ENCODE data around the gene KIAA1328. TPM values are rescaled to one million over a fixed set of nuclear protein-coding genes. Genes with fewer than 3 reads are reported as not detected.
"Not testable (repeated sequence)": the region's sequence is repeated elsewhere in the genome, so short reads cannot be mapped to it uniquely, and the experiment has no call there.

KIAA1328 gene
- polyA plus RNA-seq, 1 donor = 5.7 TPM

- DNase-seq (ENCODE audit: low read depth) = no peak
Measured at GRCh38 chr18:36825526-36825925, 3.4 kb upstream of the KIAA1328 start.

GRCh38 chr18:36826556-36826955 lies 2.4 kb upstream of the KIAA1328 start:
- DNase-seq (ENCODE audit: low read depth) = no peak

- no peak for DNase-seq (ENCODE audit: low read depth)
Measured at GRCh38 chr18:36828157-36828629, 734 bp upstream of the KIAA1328 start.

GRCh38 chr18:36829362-36830157 lies 633 bp downstream of the KIAA1328 start:
- DNase-seq (ENCODE audit: low read depth) = no peak

- DNase-seq (ENCODE audit: low read depth) = no peak
Measured at GRCh38 chr18:36830158-36830495, 1.2 kb downstream of the KIAA1328 start.

GRCh38 chr18:36831139-36831538 lies 2.2 kb downstream of the KIAA1328 start:
- DNase-seq (ENCODE audit: low read depth) = no peak

- DNase-seq (ENCODE audit: low read depth) = no peak
Measured at GRCh38 chr18:36833120-36833519, 4.2 kb downstream of the KIAA1328 start.

GRCh38 chr18:36835927-36836326 lies 7.0 kb downstream of the KIAA1328 start:
- DNase-seq (ENCODE audit: low read depth) = no peak

- no peak for DNase-seq (ENCODE audit: low read depth)
Measured at GRCh38 chr18:36839835-36840234, 10.9 kb downstream of the KIAA1328 start.

- DNase-seq (ENCODE audit: low read depth) = no peak
Measured at GRCh38 chr18:36843199-36843598, 14.3 kb downstream of the KIAA1328 start.

GRCh38 chr18:36843784-36844183 lies 14.9 kb downstream of the KIAA1328 start:
- DNase-seq (ENCODE audit: low read depth) = no peak

GRCh38 chr18:36848609-36849008 lies 19.7 kb downstream of the KIAA1328 start:
- DNase-seq (ENCODE audit: low read depth) = no peak

GRCh38 chr18:36849288-36850006 lies 20.5 kb downstream of the KIAA1328 start:
- no peak for DNase-seq (ENCODE audit: low read depth)

GRCh38 chr18:36850527-36851201 lies 21.7 kb downstream of the KIAA1328 start:
- no peak for DNase-seq (ENCODE audit: low read depth)

- DNase-seq (ENCODE audit: low read depth) = no peak
Measured at GRCh38 chr18:36851202-36851590, 22.3 kb downstream of the KIAA1328 start.

- no peak for DNase-seq (ENCODE audit: low read depth)
Measured at GRCh38 chr18:36856815-36857214, 27.9 kb downstream of the KIAA1328 start.

GRCh38 chr18:36862182-36862581 lies 33.3 kb downstream of the KIAA1328 start:
- no peak for DNase-seq (ENCODE audit: low read depth)

GRCh38 chr18:36867056-36867455 lies 38.1 kb downstream of the KIAA1328 start:
- no peak for DNase-seq (ENCODE audit: low read depth)

- DNase-seq (ENCODE audit: low read depth) = no peak
Measured at GRCh38 chr18:36871801-36872200, 42.9 kb downstream of the KIAA1328 start.

- no peak for DNase-seq (ENCODE audit: low read depth)
Measured at GRCh38 chr18:36872329-36872728, 43.4 kb downstream of the KIAA1328 start.

- DNase-seq (ENCODE audit: low read depth) = not testable (repeated sequence)
Measured at GRCh38 chr18:36873826-36874225, 44.9 kb downstream of the KIAA1328 start.

- not testable (repeated sequence) for DNase-seq (ENCODE audit: low read depth)
Measured at GRCh38 chr18:36879796-36880195, 50.9 kb downstream of the KIAA1328 start.

- DNase-seq (ENCODE audit: low read depth) = no peak
Measured at GRCh38 chr18:36885981-36886380, 57.1 kb downstream of the KIAA1328 start.

Measured in forelimb muscle (tissue), 1 donor.